GM12878 (cell line): Measurements from ENCODE around the gene DIAPH3. TPM values are rescaled to one million over a fixed set of nuclear protein-coding genes. Genes with fewer than 3 reads are reported as not detected.

ENCODE experiments used
- ATAC-seq: fragments of 200-7000 bp; cut with Tn5 transposase; 3 replicates; pipeline ENCODE4 v1.9.1; 2020; ENCODE audit warnings: mild to moderate bottlenecking, moderate library complexity
- BruUV-seq: library from RNA; stranded (reverse); fragments of 400-500 nt; replicated peaks from 2 replicates; lab custom pipeline; 2021; lab: Mats Ljungman, UMichigan
- CTCF ChIA-PET: fragments of 300-600 bp; sonication (Branson Sonifier 250); formaldehyde crosslinking; extraction: SDS; loops from one replicate; lab custom pipeline; 2021; ENCODE audit warnings: inconsistent platforms; lab: Yijun Ruan, JAX
- POLR2A ChIA-PET: fragments of 350-600 bp; formaldehyde crosslinking; extraction: SDS; loops from one replicate; lab custom pipeline; 2021; ENCODE audit warnings: inconsistent platforms; lab: Charles Lee
- RAD21 ChIA-PET: fragments of 300-600 bp; sonication (Branson Sonifier 250); formaldehyde crosslinking; loops from one replicate; lab custom pipeline; 2023; ENCODE audit warnings: antibody characterized with exemption; ENCODE audit not compliant: unreplicated experiment; lab: Charles Lee
- SMC1A ChIA-PET: fragments of 300-600 bp; sonication (Branson Sonifier 250); formaldehyde crosslinking; loops from one replicate; lab custom pipeline; 2023; ENCODE audit not compliant: unreplicated experiment, uncharacterized antibody; lab: Charles Lee
- DNase-seq: peaks from one replicate; pipeline ENCODE4 v3.0.0-alpha.2; 2011; ENCODE audit warnings: low read depth, low spot score
- FAIRE-seq: peaks from 3 replicates; lab custom pipeline; 2011; peaks lifted over from hg19 to GRCh38; lab: Jason Lieb, UNC
- H2AFZ ChIP-seq: 2 replicates; pipeline ENCODE4 v1.6.0; 2011; ENCODE audit warnings: low read depth, low read length, control low read depth; ENCODE audit not compliant: control insufficient read depth
- H3K27ac ChIP-seq: 2 replicates; pipeline ENCODE4 v1.5.1; 2011; ENCODE audit warnings: control low read depth; ENCODE audit not compliant: control insufficient read depth, insufficient read depth
- H3K27me3 ChIP-seq, 2 experiments: replicated peaks in 1 of 2; 2 replicates each; pipeline versions ENCODE4 v1.6.0 to v1.6.1; 2011; ENCODE audit warnings: low read length in 1 of 2; ENCODE audit not compliant: control insufficient read depth in 2 of 2, insufficient read depth in 2 of 2
- H3K36me3 ChIP-seq, 2 experiments: 2 replicates each; pipeline ENCODE4 v1.5.1; 2011; ENCODE audit warnings: low read length in 1 of 2; ENCODE audit not compliant: control insufficient read depth in 2 of 2, insufficient read depth in 2 of 2
- H3K4me1 ChIP-seq: 2 replicates; pipeline ENCODE4 v1.6.1; 2011; ENCODE audit warnings: mild to moderate bottlenecking, low read length, moderate library complexity, mixed read lengths; ENCODE audit not compliant: control insufficient read depth, insufficient read depth
- H3K4me2 ChIP-seq: 2 replicates; pipeline ENCODE4 v1.6.0; 2011; ENCODE audit warnings: control low read depth; ENCODE audit not compliant: control insufficient read depth, insufficient read depth
- H3K4me3 ChIP-seq: fragments of 200-600 bp; sonication (generic); 2 replicates; pipeline ENCODE4 v1.5.1; 2016
- H3K79me2 ChIP-seq: 2 replicates; pipeline ENCODE4 v1.6.0; 2011; ENCODE audit warnings: low read length; ENCODE audit not compliant: control insufficient read depth, insufficient read depth
- H3K9ac ChIP-seq: 2 replicates; pipeline ENCODE4 v1.8.0; 2011; ENCODE audit warnings: low read length, control low read depth, mixed read lengths; ENCODE audit not compliant: control insufficient read depth, insufficient read depth
- H3K9me3 ChIP-seq: replicated peaks from 3 replicates; pipeline ENCODE4 v1.5.1; 2011; ENCODE audit warnings: mild to moderate bottlenecking, low read length; ENCODE audit not compliant: control insufficient read depth, insufficient read depth
- H4K20me1 ChIP-seq: 2 replicates; pipeline ENCODE4 v1.6.0; 2011; ENCODE audit not compliant: control insufficient read depth, insufficient read depth
- ETV6 ChIP-seq, 2 experiments: fragments of 450-650 bp in 1 of 2; IDR thresholded peaks in 1 of 2; conservative IDR thresholded peaks in 1 of 2; 2 replicates each; pipeline ENCODE4 v1.6.1; 2014; ENCODE audit warnings: antibody characterized with exemption in 1 of 2, borderline replicate concordance in 1 of 2, low read depth in 1 of 2, mild to moderate bottlenecking in 1 of 2, moderate library complexity in 1 of 2
- MEF2A ChIP-seq: IDR thresholded peaks from 2 replicates; pipeline ENCODE4 v1.6.1; 2011; ENCODE audit warnings: low read depth, mild to moderate bottlenecking, low read length, moderate library complexity; ENCODE audit not compliant: insufficient read depth
- NR2C2 ChIP-seq: IDR thresholded peaks from 2 replicates; pipeline ENCODE4 v1.6.1; 2011; ENCODE audit warnings: borderline replicate concordance, low read depth; ENCODE audit not compliant: control insufficient read depth, insufficient read length
- RELA ChIP-seq: fragments of 450-650 bp; IDR thresholded peaks from 2 replicates; pipeline ENCODE4 v1.8.0; 2014; ENCODE audit warnings: borderline replicate concordance; ENCODE audit not compliant: partially characterized antibody
- SRF ChIP-seq, 2 experiments: IDR thresholded peaks; 2 replicates each; pipeline ENCODE4 v1.6.1; 2011; ENCODE audit warnings: low read depth in 2 of 2, low read length in 2 of 2, mild to moderate bottlenecking in 1 of 2, moderate library complexity in 1 of 2
- TCF12 ChIP-seq: IDR thresholded peaks from 2 replicates; pipeline ENCODE4 v1.6.1; 2011; ENCODE audit warnings: low read depth, mild to moderate bottlenecking, low read length
- WGBS: methylation state at CpG from one replicate; pipeline ENCODE4 v1.1.6; 2016; ENCODE audit warnings: low lambda C conversion rate; ENCODE audit not compliant: insufficient replicate concordance, insufficient coverage; ENCODE audit errors: missing lambda C conversion rate; 5-methylcytosine and 5-hydroxymethylcytosine counted together
- in situ Hi-C: fragments of 300-500 bp; cut with MboI; formaldehyde crosslinking; loops from 9 replicates; pipeline ENCODE4 v1.14.3; 2018; ENCODE audit warnings: mixed read lengths
- intact Hi-C: fragments of 100-400 bp; cut with micrococcal nuclease; formaldehyde crosslinking; loops from one replicate; pipeline ENCODE4 v1.14.2; 2022; ENCODE audit not compliant: unreplicated experiment
- polyA plus RNA-seq, 11 experiments: library from polyadenylated mRNA; depleted of rRNA in 4 of 11; unstranded in 6 of 11; stranded (reverse) in 5 of 11; fragments of >200 nt; fragmentation: Nextera tagmentation in 4 of 11; fragmentation: Illumina TruSeq in 1 of 11; extraction: Ambion mirVana in 4 of 11; extraction: Trizol in 1 of 11; gene quantifications; 1 replicate in 1 of 11; 2 replicates in 10 of 11; pipeline versions ENCODE4 v1.2.1 to v1.2.3, GENCODE V29; 2011 to 2016; ENCODE audit warnings: inconsistent platforms in 2 of 11, missing spikeins in 2 of 11, low read depth in 1 of 11
- total RNA-seq, 4 experiments: library from RNA; depleted of rRNA in 3 of 4; stranded (reverse); fragments of >200 nt in 3 of 4; fragmentation: Illumina TruSeq in 1 of 4; extraction: Trizol in 1 of 4; gene quantifications; 2 replicates each; pipeline versions ENCODE4 v1.2.1 to v1.2.3, GENCODE V29; 2013 to 2021
- TF ChIP-seq, protein P1 (sequence below): fragments of 450-650 bp; conservative IDR thresholded peaks from 2 replicates; pipeline ENCODE4 v1.6.1; 2017; ENCODE audit warnings: mild to moderate bottlenecking, moderate library complexity
- TF ChIP-seq, protein P2 (sequence below): fragments of 450-650 bp; IDR thresholded peaks from 2 replicates; pipeline ENCODE4 v1.6.1; 2016; ENCODE audit warnings: mild to moderate bottlenecking, moderate library complexity, borderline replicate concordance
- TF ChIP-seq, protein P3 (sequence below): fragments of 450-650 bp; IDR thresholded peaks from 2 replicates; pipeline ENCODE4 v1.6.1; 2017; ENCODE audit warnings: borderline replicate concordance
- TF ChIP-seq, protein P4 (sequence below): fragments of 450-650 bp; IDR thresholded peaks from 2 replicates; pipeline ENCODE4 v1.6.1; 2016; ENCODE audit warnings: mild to moderate bottlenecking

DIAPH3 gene
- total and polyA plus RNA-seq, 10 of the 15 experiments (the other 5 are each of a cell fraction or from before 2014, with no cell fraction given), result 10.1 to 25.2 (median 15.4) TPM

- Histone ChIP-seq H3K9ac (no peak overlapping the region), H3K36me3 (no peaks in the 10 kb centered on the region), H3K4me3 (no peak overlapping the region), H3K9me3 (no peaks in the 10 kb centered on the region), H4K20me1 (no peaks in the 10 kb centered on the region), H2AFZ (no peak overlapping the region), H3K79me2 (no peaks in the 10 kb centered on the region), H3K27ac (no peak overlapping the region), H3K4me2 (no peak overlapping the region), H3K27me3 (no peaks in the 10 kb centered on the region), H3K4me1 (no peaks in the 10 kb centered on the region)
- in situ Hi-C loops (no loop called here), intact Hi-C loops (loop anchor here (10.0 kb wide), 1 partner anchor 524 kb away; no protein-coding TSS in a partner anchor)
- ChIA-PET CTCF (no interaction called here), RAD21 (no interaction called here), POLR2A (no interaction called here), SMC1A (no interaction called here)
- no peak for TF ChIP-seq TCF12
- TF ChIP-seq, protein P1, sequence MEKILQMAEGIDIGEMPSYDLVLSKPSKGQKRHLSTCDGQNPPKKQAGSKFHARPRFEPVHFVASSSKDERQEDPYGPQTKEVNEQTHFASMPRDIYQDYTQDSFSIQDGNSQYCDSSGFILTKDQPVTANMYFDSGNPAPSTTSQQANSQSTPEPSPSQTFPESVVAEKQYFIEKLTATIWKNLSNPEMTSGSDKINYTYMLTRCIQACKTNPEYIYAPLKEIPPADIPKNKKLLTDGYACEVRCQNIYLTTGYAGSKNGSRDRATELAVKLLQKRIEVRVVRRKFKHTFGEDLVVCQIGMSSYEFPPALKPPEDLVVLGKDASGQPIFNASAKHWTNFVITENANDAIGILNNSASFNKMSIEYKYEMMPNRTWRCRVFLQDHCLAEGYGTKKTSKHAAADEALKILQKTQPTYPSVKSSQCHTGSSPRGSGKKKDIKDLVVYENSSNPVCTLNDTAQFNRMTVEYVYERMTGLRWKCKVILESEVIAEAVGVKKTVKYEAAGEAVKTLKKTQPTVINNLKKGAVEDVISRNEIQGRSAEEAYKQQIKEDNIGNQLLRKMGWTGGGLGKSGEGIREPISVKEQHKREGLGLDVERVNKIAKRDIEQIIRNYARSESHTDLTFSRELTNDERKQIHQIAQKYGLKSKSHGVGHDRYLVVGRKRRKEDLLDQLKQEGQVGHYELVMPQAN, result no peak
- no peak for TF ChIP-seq SRF (IDR thresholded peaks at IDR 0.05; ENCODE audit: low read depth in 2 of 2, low read length in 2 of 2)
- TF ChIP-seq RELA, result no peak
- TF ChIP-seq, protein P2, sequence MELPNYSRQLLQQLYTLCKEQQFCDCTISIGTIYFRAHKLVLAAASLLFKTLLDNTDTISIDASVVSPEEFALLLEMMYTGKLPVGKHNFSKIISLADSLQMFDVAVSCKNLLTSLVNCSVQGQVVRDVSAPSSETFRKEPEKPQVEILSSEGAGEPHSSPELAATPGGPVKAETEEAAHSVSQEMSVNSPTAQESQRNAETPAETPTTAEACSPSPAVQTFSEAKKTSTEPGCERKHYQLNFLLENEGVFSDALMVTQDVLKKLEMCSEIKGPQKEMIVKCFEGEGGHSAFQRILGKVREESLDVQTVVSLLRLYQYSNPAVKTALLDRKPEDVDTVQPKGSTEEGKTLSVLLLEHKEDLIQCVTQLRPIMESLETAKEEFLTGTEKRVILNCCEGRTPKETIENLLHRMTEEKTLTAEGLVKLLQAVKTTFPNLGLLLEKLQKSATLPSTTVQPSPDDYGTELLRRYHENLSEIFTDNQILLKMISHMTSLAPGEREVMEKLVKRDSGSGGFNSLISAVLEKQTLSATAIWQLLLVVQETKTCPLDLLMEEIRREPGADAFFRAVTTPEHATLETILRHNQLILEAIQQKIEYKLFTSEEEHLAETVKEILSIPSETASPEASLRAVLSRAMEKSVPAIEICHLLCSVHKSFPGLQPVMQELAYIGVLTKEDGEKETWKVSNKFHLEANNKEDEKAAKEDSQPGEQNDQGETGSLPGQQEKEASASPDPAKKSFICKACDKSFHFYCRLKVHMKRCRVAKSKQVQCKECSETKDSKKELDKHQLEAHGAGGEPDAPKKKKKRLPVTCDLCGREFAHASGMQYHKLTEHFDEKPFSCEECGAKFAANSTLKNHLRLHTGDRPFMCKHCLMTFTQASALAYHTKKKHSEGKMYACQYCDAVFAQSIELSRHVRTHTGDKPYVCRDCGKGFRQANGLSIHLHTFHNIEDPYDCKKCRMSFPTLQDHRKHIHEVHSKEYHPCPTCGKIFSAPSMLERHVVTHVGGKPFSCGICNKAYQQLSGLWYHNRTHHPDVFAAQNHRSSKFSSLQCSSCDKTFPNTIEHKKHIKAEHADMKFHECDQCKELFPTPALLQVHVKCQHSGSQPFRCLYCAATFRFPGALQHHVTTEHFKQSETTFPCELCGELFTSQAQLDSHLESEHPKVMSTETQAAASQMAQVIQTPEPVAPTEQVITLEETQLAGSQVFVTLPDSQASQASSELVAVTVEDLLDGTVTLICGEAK, result no peak
- no peak for TF ChIP-seq NR2C2
- TF ChIP-seq, protein P3, sequence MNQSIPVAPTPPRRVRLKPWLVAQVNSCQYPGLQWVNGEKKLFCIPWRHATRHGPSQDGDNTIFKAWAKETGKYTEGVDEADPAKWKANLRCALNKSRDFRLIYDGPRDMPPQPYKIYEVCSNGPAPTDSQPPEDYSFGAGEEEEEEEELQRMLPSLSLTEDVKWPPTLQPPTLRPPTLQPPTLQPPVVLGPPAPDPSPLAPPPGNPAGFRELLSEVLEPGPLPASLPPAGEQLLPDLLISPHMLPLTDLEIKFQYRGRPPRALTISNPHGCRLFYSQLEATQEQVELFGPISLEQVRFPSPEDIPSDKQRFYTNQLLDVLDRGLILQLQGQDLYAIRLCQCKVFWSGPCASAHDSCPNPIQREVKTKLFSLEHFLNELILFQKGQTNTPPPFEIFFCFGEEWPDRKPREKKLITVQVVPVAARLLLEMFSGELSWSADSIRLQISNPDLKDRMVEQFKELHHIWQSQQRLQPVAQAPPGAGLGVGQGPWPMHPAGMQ, result no peak
- TF ChIP-seq ETV6 (conservative IDR thresholded peaks at IDR 0.05 in 1 of 2, IDR thresholded peaks at IDR 0.05 in 1 of 2; ENCODE audit: borderline replicate concordance in 1 of 2, low read depth in 1 of 2), result no peak
- TF ChIP-seq, protein P4, sequence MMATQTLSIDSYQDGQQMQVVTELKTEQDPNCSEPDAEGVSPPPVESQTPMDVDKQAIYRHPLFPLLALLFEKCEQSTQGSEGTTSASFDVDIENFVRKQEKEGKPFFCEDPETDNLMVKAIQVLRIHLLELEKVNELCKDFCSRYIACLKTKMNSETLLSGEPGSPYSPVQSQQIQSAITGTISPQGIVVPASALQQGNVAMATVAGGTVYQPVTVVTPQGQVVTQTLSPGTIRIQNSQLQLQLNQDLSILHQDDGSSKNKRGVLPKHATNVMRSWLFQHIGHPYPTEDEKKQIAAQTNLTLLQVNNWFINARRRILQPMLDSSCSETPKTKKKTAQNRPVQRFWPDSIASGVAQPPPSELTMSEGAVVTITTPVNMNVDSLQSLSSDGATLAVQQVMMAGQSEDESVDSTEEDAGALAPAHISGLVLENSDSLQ, result no peak
- no peak for TF ChIP-seq MEF2A
- WGBS, result 72% methylated on average over 1 of the region's 1 CpG
- no TSS peak for BruUV-seq
- no peak for ATAC-seq
- no peak for DNase-seq
- no peak for FAIRE-seq
These were observed 14.6 kb upstream of the DIAPH3 start for GRCh38 chr13:60178327-60178726.
